HEK293 (cell line): ENCODE data around the gene TMEM184A.

Source experiments
- KLF10 ChIP-seq: fragments of 450-650 bp; IDR thresholded peaks from 2 replicates; pipeline ENCODE4 v1.5.1; 2018; ENCODE audit warnings: missing biosample characterization, mild to moderate bottlenecking, missing genetic modification characterization
- MYNN ChIP-seq: fragments of 450-650 bp; formaldehyde crosslinking; IDR thresholded peaks from 2 replicates; pipeline ENCODE4 v1.5.1; 2016; ENCODE audit warnings: missing biosample characterization, missing genetic modification characterization, borderline replicate concordance
- SCRT1 ChIP-seq: fragments of 450-650 bp; formaldehyde crosslinking; IDR thresholded peaks from 2 replicates; pipeline ENCODE4 v1.5.1; 2016; ENCODE audit warnings: missing biosample characterization, missing genetic modification characterization, borderline replicate concordance
- ZNF223 ChIP-seq: fragments of 450-650 bp; formaldehyde crosslinking; IDR thresholded peaks from 2 replicates; pipeline ENCODE4 v1.5.1; 2016; ENCODE audit warnings: missing biosample characterization, missing genetic modification characterization
- ZNF529 ChIP-seq: fragments of 450-650 bp; formaldehyde crosslinking; IDR thresholded peaks from 2 replicates; pipeline ENCODE4 v1.5.1; 2017; ENCODE audit warnings: missing genetic modification characterization, missing biosample characterization; ENCODE audit not compliant: insufficient replicate concordance
- TF ChIP-seq, protein P1 (sequence below): fragments of 450-650 bp; formaldehyde crosslinking; IDR thresholded peaks from 2 replicates; pipeline ENCODE4 v1.5.1; 2016; ENCODE audit warnings: missing biosample characterization, missing genetic modification characterization
- TF ChIP-seq, protein P2 (sequence below): fragments of 450-650 bp; formaldehyde crosslinking; IDR thresholded peaks from 2 replicates; pipeline ENCODE4 v1.5.1; 2017; ENCODE audit warnings: missing biosample characterization, mild to moderate bottlenecking, missing genetic modification characterization, moderate library complexity
- TF ChIP-seq, protein P3 (sequence below): fragments of 450-650 bp; formaldehyde crosslinking; IDR thresholded peaks from 2 replicates; pipeline ENCODE4 v1.5.1; 2017; ENCODE audit warnings: missing biosample characterization, missing genetic modification characterization

DNA sequence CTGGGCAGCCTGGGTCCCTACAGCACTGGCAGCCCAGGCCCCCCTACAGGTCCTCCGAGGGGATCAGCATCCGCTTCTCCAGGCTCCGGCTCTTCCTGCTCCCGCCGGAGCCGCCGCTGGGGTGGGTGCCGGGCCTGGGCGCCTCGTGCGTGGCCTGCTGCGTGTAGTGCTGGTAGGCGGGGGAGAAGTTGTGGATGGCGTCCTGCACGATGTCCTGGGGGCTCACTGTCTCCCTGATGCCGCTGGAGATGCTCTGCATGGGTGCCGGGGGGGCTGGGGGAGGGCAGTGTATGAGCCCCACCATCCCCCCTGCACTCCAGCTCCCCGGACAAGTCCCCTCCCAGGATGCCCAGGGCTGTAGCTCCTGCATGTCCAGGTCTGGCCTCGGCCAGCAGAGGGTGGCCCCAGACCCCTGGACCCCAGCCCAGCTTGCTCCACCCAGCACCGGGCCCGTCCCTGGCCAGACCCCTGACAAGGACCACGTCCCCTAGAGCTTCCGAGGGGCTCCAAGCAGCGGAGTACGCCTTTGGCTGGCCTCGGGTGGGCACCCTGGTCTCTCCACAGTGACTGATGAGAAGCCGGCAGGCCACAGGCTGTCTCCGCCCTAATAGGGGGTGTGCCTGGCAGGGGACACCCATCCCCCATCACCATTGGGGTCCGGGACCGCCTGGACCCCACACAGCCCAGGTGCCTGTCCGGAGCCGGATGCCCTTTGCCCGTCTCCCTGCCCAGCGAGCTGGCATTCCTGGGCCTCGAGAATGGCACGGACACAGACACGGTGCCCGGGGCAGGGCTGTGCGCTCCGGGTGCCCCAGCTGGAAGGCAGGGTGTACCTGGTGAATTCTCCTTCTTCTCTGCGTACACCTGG, 8.9 kb downstream of the TMEM184A start:
- TF ChIP-seq, protein P1, sequence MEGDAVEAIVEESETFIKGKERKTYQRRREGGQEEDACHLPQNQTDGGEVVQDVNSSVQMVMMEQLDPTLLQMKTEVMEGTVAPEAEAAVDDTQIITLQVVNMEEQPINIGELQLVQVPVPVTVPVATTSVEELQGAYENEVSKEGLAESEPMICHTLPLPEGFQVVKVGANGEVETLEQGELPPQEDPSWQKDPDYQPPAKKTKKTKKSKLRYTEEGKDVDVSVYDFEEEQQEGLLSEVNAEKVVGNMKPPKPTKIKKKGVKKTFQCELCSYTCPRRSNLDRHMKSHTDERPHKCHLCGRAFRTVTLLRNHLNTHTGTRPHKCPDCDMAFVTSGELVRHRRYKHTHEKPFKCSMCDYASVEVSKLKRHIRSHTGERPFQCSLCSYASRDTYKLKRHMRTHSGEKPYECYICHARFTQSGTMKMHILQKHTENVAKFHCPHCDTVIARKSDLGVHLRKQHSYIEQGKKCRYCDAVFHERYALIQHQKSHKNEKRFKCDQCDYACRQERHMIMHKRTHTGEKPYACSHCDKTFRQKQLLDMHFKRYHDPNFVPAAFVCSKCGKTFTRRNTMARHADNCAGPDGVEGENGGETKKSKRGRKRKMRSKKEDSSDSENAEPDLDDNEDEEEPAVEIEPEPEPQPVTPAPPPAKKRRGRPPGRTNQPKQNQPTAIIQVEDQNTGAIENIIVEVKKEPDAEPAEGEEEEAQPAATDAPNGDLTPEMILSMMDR (tag by site-specific recombination), result no peak
- TF ChIP-seq, protein P2, sequence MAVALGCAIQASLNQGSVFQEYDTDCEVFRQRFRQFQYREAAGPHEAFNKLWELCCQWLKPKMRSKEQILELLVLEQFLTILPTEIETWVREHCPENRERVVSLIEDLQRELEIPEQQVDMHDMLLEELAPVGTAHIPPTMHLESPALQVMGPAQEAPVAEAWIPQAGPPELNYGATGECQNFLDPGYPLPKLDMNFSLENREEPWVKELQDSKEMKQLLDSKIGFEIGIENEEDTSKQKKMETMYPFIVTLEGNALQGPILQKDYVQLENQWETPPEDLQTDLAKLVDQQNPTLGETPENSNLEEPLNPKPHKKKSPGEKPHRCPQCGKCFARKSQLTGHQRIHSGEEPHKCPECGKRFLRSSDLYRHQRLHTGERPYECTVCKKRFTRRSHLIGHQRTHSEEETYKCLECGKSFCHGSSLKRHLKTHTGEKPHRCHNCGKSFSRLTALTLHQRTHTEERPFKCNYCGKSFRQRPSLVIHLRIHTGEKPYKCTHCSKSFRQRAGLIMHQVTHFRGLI, result no peak
- TF ChIP-seq, protein P3, sequence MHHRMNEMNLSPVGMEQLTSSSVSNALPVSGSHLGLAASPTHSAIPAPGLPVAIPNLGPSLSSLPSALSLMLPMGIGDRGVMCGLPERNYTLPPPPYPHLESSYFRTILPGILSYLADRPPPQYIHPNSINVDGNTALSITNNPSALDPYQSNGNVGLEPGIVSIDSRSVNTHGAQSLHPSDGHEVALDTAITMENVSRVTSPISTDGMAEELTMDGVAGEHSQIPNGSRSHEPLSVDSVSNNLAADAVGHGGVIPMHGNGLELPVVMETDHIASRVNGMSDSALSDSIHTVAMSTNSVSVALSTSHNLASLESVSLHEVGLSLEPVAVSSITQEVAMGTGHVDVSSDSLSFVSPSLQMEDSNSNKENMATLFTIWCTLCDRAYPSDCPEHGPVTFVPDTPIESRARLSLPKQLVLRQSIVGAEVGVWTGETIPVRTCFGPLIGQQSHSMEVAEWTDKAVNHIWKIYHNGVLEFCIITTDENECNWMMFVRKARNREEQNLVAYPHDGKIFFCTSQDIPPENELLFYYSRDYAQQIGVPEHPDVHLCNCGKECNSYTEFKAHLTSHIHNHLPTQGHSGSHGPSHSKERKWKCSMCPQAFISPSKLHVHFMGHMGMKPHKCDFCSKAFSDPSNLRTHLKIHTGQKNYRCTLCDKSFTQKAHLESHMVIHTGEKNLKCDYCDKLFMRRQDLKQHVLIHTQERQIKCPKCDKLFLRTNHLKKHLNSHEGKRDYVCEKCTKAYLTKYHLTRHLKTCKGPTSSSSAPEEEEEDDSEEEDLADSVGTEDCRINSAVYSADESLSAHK (tag by site-specific recombination), result no peak
- TF ChIP-seq SCRT1, result no peak
- TF ChIP-seq MYNN, result no peak
- no peak for TF ChIP-seq ZNF529 (tag by site-specific recombination)
- no peak for TF ChIP-seq KLF10 (tag by site-specific recombination)
- no peak for TF ChIP-seq ZNF223 (tag by site-specific recombination)
